ENCODE results near the gene SLF1.

Gene SLF1

GRCh38 chr5:94623877-94624276 lies 5.4 kb downstream of the SLF1 start:
- no CpG with 5 or more reads among the region's 2 CpGs for WGBS (ENCODE audit: insufficient coverage)
- Histone ChIP-seq H3K27me3 (replicated peaks in 2 of 5; ENCODE audit: control insufficient read depth in 4 of 5, insufficient read depth in 5 of 5, low read length in 4 of 5) (no peaks in the 10 kb centered on the region), H3K9me3 (ENCODE audit: control extremely low read depth in 1 of 5, control insufficient read depth in 4 of 5, insufficient read depth in 2 of 5, low read depth in 1 of 5, low read length in 4 of 5) (no peaks in the 10 kb centered on the region), H3K4me1 (ENCODE audit: control extremely low read depth in 1 of 4, control insufficient read depth in 4 of 4, insufficient read depth in 4 of 4, low read length in 3 of 4) (peaks cover 5 to 14% (median 10%) of the 10 kb centered on the region in 4 experiments), H3K27ac (ENCODE audit: insufficient read depth in 1 of 2, low read depth in 1 of 2, low read length in 2 of 2, poor library complexity in 1 of 2, severe bottlenecking in 2 of 2) (no peak overlapping the region), H3K4me3 (ENCODE audit: control insufficient read depth in 1 of 7, extremely low read depth in 1 of 7, insufficient read depth in 4 of 7, low read depth in 2 of 7, low read length in 6 of 7) (no peak overlapping the region), H3K36me3 (ENCODE audit: control insufficient read depth in 4 of 4, insufficient read depth in 4 of 4, low read length in 3 of 4) (peaks cover 0 to 4% (median 0%) of the 10 kb centered on the region in 4 experiments)
- DNase-seq = no peak
- ChIA-PET CTCF (no interaction called here), POLR2A (no interaction called here)

- WGBS (ENCODE audit: insufficient coverage) = no CpG with 5 or more reads among the region's 1 CpG
- CTCF ChIA-PET = interaction anchor here (0.7 kb wide), 1 partner anchor 25 kb away, joined by 3 read pairs; no protein-coding TSS in a partner anchor
- no peak for DNase-seq
- Histone ChIP-seq H3K36me3 (ENCODE audit: control insufficient read depth in 4 of 4, insufficient read depth in 4 of 4, low read length in 3 of 4) (peaks cover 10 to 23% (median 18%) of the 10 kb centered on the region in 4 experiments), H3K27ac (ENCODE audit: insufficient read depth in 1 of 2, low read depth in 1 of 2, low read length in 2 of 2, poor library complexity in 1 of 2, severe bottlenecking in 2 of 2) (no peak overlapping the region), H3K27me3 (replicated peaks in 2 of 5; ENCODE audit: control insufficient read depth in 4 of 5, insufficient read depth in 5 of 5, low read length in 4 of 5) (no peaks in the 10 kb centered on the region), H3K4me1 (ENCODE audit: control extremely low read depth in 1 of 4, control insufficient read depth in 4 of 4, insufficient read depth in 4 of 4, low read length in 3 of 4) (peaks cover 0 to 3% (median 0%) of the 10 kb centered on the region in 4 experiments), H3K4me3 (ENCODE audit: control insufficient read depth in 1 of 7, extremely low read depth in 1 of 7, insufficient read depth in 4 of 7, low read depth in 2 of 7, low read length in 6 of 7) (no peak overlapping the region), H3K9me3 (ENCODE audit: control extremely low read depth in 1 of 5, control insufficient read depth in 4 of 5, insufficient read depth in 2 of 5, low read depth in 1 of 5, low read length in 4 of 5) (peaks cover 0 to 14% (median 2%) of the 10 kb centered on the region in 5 experiments)
- POLR2A ChIA-PET = no interaction called here
Observed at GRCh38 chr5:94627191-94627590, 8.7 kb downstream of the SLF1 start.

- CTCF ChIA-PET = interaction anchor here (1.3 kb wide), 1 partner anchor 8 kb away, joined by 3 read pairs; no protein-coding TSS in a partner anchor
- Histone ChIP-seq H3K9me3 (ENCODE audit: control extremely low read depth in 1 of 5, control insufficient read depth in 4 of 5, insufficient read depth in 2 of 5, low read depth in 1 of 5, low read length in 4 of 5) (peaks cover 2 to 39% (median 4%) of the 10 kb centered on the region in 5 experiments), H3K27me3 (replicated peaks in 2 of 5; ENCODE audit: control insufficient read depth in 4 of 5, insufficient read depth in 5 of 5, low read length in 4 of 5) (no peaks in the 10 kb centered on the region), H3K27ac (ENCODE audit: insufficient read depth in 1 of 2, low read depth in 1 of 2, low read length in 2 of 2, poor library complexity in 1 of 2, severe bottlenecking in 2 of 2) (no peak overlapping the region), H3K4me1 (ENCODE audit: control extremely low read depth in 1 of 4, control insufficient read depth in 4 of 4, insufficient read depth in 4 of 4, low read length in 3 of 4) (peaks cover 0 to 3% (median 0%) of the 10 kb centered on the region in 4 experiments), H3K4me3 (ENCODE audit: control insufficient read depth in 1 of 7, extremely low read depth in 1 of 7, insufficient read depth in 4 of 7, low read depth in 2 of 7, low read length in 6 of 7) (no peak overlapping the region), H3K36me3 (ENCODE audit: control insufficient read depth in 4 of 4, insufficient read depth in 4 of 4, low read length in 3 of 4) (peaks cover 17 to 56% (median 24%) of the 10 kb centered on the region in 4 experiments)
- no peak for DNase-seq
- POLR2A ChIA-PET = no interaction called here
- no CpG with 5 or more reads among the region's 2 CpGs for WGBS (ENCODE audit: insufficient coverage)
Observed at GRCh38 chr5:94632024-94632423, 13.6 kb downstream of the SLF1 start.

DNA sequence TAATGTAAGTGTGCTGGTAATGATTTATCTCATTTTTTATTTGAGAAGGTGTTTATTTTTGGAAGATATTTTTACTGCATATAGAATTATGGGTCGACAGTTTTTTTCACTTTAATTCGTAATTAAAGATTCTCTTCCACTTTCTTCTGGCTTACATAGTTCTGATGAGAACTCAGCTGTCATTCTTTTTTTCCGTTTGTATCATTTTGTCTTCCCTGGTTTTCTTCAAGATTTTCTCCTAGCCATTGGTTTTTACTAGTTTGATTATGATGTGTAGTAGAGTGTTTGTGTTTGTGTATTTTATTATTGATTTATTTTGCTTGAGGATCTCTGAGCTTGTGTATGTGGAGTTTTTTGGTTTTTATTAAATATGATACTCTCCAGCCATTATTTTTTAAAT lies 21.7 kb downstream of the SLF1 start:
- no CpG with 5 or more reads among the region's 3 CpGs for WGBS (ENCODE audit: insufficient coverage)
- Histone ChIP-seq H3K27me3 (replicated peaks in 2 of 5; ENCODE audit: control insufficient read depth in 4 of 5, insufficient read depth in 5 of 5, low read length in 4 of 5) (no peaks in the 10 kb centered on the region), H3K27ac (ENCODE audit: insufficient read depth in 1 of 2, low read depth in 1 of 2, low read length in 2 of 2, poor library complexity in 1 of 2, severe bottlenecking in 2 of 2) (no peak overlapping the region), H3K36me3 (ENCODE audit: control insufficient read depth in 4 of 4, insufficient read depth in 4 of 4, low read length in 3 of 4) (peaks cover 16 to 61% (median 26%) of the 10 kb centered on the region in 4 experiments), H3K4me1 (ENCODE audit: control extremely low read depth in 1 of 4, control insufficient read depth in 4 of 4, insufficient read depth in 4 of 4, low read length in 3 of 4) (no peaks in the 10 kb centered on the region), H3K9me3 (ENCODE audit: control extremely low read depth in 1 of 5, control insufficient read depth in 4 of 5, insufficient read depth in 2 of 5, low read depth in 1 of 5, low read length in 4 of 5) (peaks cover 13 to 65% (median 15%) of the 10 kb centered on the region in 5 experiments), H3K4me3 (ENCODE audit: control insufficient read depth in 1 of 7, extremely low read depth in 1 of 7, insufficient read depth in 4 of 7, low read depth in 2 of 7, low read length in 6 of 7) (no peak overlapping the region)
- ChIA-PET POLR2A (no interaction called here), CTCF (interaction anchor here (1.0 kb wide), 1 partner anchor 9 kb away, joined by 3 read pairs; no protein-coding TSS in a partner anchor)
- DNase-seq = peak in 1 of 3 donors; percentile 14

GRCh38 chr5:94645053-94645452 lies 26.6 kb downstream of the SLF1 start:
- no peaks in the 10 kb centered on the region for H3K27me3 ChIP-seq (replicated peaks in 2 of 5; ENCODE audit: control insufficient read depth in 4 of 5, insufficient read depth in 5 of 5, low read length in 4 of 5)
- peaks cover 0 to 22% (median 2%) of the 10 kb centered on the region in 5 experiments for H3K9me3 ChIP-seq (ENCODE audit: control extremely low read depth in 1 of 5, control insufficient read depth in 4 of 5, insufficient read depth in 2 of 5, low read depth in 1 of 5, low read length in 4 of 5)
- WGBS (ENCODE audit: insufficient coverage) = 100% methylated on average over 3 of the region's 3 CpGs
- H3K27ac ChIP-seq (ENCODE audit: insufficient read depth in 1 of 2, low read depth in 1 of 2, low read length in 2 of 2, poor library complexity in 1 of 2, severe bottlenecking in 2 of 2) = no peak overlapping the region
- H3K4me1 ChIP-seq (ENCODE audit: control extremely low read depth in 1 of 4, control insufficient read depth in 4 of 4, insufficient read depth in 4 of 4, low read length in 3 of 4) = no peaks in the 10 kb centered on the region
- no peak overlapping the region for H3K4me3 ChIP-seq (ENCODE audit: control insufficient read depth in 1 of 7, extremely low read depth in 1 of 7, insufficient read depth in 4 of 7, low read depth in 2 of 7, low read length in 6 of 7)
- ChIA-PET POLR2A (no interaction called here), CTCF (no interaction called here)
- peaks cover 11 to 27% (median 19%) of the 10 kb centered on the region in 4 experiments for H3K36me3 ChIP-seq (ENCODE audit: control insufficient read depth in 4 of 4, insufficient read depth in 4 of 4, low read length in 3 of 4)
- no peak for DNase-seq

- Histone ChIP-seq H3K4me1 (ENCODE audit: control extremely low read depth in 1 of 4, control insufficient read depth in 4 of 4, insufficient read depth in 4 of 4, low read length in 3 of 4) (no peaks in the 10 kb centered on the region), H3K27ac (ENCODE audit: insufficient read depth in 1 of 2, low read depth in 1 of 2, low read length in 2 of 2, poor library complexity in 1 of 2, severe bottlenecking in 2 of 2) (no peak overlapping the region), H3K9me3 (ENCODE audit: control extremely low read depth in 1 of 5, control insufficient read depth in 4 of 5, insufficient read depth in 2 of 5, low read depth in 1 of 5, low read length in 4 of 5) (peaks cover 0 to 6% (median 2%) of the 10 kb centered on the region in 5 experiments), H3K36me3 (ENCODE audit: control insufficient read depth in 4 of 4, insufficient read depth in 4 of 4, low read length in 3 of 4) (peaks cover 7 to 18% (median 16%) of the 10 kb centered on the region in 4 experiments), H3K4me3 (ENCODE audit: control insufficient read depth in 1 of 7, extremely low read depth in 1 of 7, insufficient read depth in 4 of 7, low read depth in 2 of 7, low read length in 6 of 7) (no peak overlapping the region), H3K27me3 (replicated peaks in 2 of 5; ENCODE audit: control insufficient read depth in 4 of 5, insufficient read depth in 5 of 5, low read length in 4 of 5) (no peaks in the 10 kb centered on the region)
- DNase-seq = no peak
- CTCF ChIA-PET = no interaction called here
- POLR2A ChIA-PET = no interaction called here
Observed at GRCh38 chr5:94646758-94647157, 28.3 kb downstream of the SLF1 start.

- peaks cover 9 to 31% (median 15%) of the 10 kb centered on the region in 4 experiments for H3K36me3 ChIP-seq (ENCODE audit: control insufficient read depth in 4 of 4, insufficient read depth in 4 of 4, low read length in 3 of 4)
- POLR2A ChIA-PET = no interaction called here
- no peak for DNase-seq
- no peaks in the 10 kb centered on the region for H3K27me3 ChIP-seq (replicated peaks in 2 of 5; ENCODE audit: control insufficient read depth in 4 of 5, insufficient read depth in 5 of 5, low read length in 4 of 5)
- no peak overlapping the region for H3K27ac ChIP-seq (ENCODE audit: insufficient read depth in 1 of 2, low read depth in 1 of 2, low read length in 2 of 2, poor library complexity in 1 of 2, severe bottlenecking in 2 of 2)
- H3K4me3 ChIP-seq (ENCODE audit: control insufficient read depth in 1 of 7, extremely low read depth in 1 of 7, insufficient read depth in 4 of 7, low read depth in 2 of 7, low read length in 6 of 7) = no peak overlapping the region
- no peaks in the 10 kb centered on the region for H3K4me1 ChIP-seq (ENCODE audit: control extremely low read depth in 1 of 4, control insufficient read depth in 4 of 4, insufficient read depth in 4 of 4, low read length in 3 of 4)
- WGBS (ENCODE audit: insufficient coverage) = no CpG with 5 or more reads among the region's 1 CpG
- H3K9me3 ChIP-seq (ENCODE audit: control extremely low read depth in 1 of 5, control insufficient read depth in 4 of 5, insufficient read depth in 2 of 5, low read depth in 1 of 5, low read length in 4 of 5) = peaks cover 0 to 3% (median 2%) of the 10 kb centered on the region in 5 experiments
- CTCF ChIA-PET = no interaction called here
Observed at GRCh38 chr5:94649874-94650273, 31.4 kb downstream of the SLF1 start.

Measured in common myeloid progenitor, CD34-positive (primary cell).